ENCODE measurements around the gene RBM24.

- TF ChIP-seq CTCF (IDR thresholded peaks at IDR 0.05) (no peak), POLR2A (IDR thresholded peaks at IDR 0.05) (no peak), EP300 (IDR thresholded peaks at IDR 0.05) (no peak)
These were observed 53.1 kb downstream of the RBM24 start for GRCh38 chr6:17334265-17334664.

Measured in tibial nerve (tissue), 4 donors.